ENCODE results near the gene IFIH1.

DNA sequence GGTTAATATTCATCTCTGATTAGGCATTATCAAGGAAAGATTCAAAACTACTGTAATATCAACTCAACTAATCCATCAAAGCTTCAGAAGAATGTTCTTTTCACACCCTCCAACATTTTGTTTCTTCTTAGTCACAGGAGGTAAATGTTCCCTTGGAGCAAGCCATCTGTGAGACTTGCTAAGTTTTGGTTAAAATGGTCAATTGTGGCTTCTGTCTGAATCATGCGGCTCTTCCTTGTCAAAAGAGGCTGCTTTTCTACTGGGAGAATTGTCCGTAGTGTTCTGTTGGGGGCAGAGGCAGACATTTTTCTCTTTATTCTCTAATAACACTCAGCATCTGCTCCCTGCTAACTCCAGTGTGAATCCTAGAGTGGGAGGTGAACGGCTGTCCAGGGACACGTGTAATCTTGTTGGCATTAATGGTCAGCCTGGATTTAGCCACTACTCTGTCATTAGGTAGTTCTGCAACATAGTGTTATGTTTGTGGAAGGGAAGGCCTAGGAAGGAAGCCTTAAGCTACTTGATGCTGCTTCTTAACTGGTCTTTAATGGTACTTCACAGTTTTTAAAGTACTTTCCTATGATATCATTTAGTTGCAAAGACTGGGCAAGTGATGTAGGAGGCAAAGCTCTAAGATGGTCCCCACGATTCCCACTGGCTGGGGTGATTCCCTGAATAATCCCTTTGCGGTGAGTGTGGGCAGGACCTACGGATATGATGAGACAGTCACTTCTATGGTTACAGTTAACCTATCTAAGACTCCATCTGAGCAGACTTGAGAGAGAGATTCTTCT is 52.6 kb downstream of the IFIH1 start:
- TF ChIP-seq, protein P1, sequence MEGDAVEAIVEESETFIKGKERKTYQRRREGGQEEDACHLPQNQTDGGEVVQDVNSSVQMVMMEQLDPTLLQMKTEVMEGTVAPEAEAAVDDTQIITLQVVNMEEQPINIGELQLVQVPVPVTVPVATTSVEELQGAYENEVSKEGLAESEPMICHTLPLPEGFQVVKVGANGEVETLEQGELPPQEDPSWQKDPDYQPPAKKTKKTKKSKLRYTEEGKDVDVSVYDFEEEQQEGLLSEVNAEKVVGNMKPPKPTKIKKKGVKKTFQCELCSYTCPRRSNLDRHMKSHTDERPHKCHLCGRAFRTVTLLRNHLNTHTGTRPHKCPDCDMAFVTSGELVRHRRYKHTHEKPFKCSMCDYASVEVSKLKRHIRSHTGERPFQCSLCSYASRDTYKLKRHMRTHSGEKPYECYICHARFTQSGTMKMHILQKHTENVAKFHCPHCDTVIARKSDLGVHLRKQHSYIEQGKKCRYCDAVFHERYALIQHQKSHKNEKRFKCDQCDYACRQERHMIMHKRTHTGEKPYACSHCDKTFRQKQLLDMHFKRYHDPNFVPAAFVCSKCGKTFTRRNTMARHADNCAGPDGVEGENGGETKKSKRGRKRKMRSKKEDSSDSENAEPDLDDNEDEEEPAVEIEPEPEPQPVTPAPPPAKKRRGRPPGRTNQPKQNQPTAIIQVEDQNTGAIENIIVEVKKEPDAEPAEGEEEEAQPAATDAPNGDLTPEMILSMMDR (IDR thresholded peaks at IDR 0.05): no peak
- TF ChIP-seq POLR2A (IDR thresholded peaks at IDR 0.05): no peak
